Coronary artery (tissue), 2 donors: ENCODE results near the gene MTSS2.

Experiments
- DNase-seq: peaks from one replicate; pipeline ENCODE4 v3.0.0-alpha.2; 2017; ENCODE audit warnings: low spot score
- H3K27ac ChIP-seq, 2 donors: fragments of 200-600 bp; sonication (generic); one replicate each; pipeline ENCODE4 v1.5.1; 2016 to 2019
- H3K4me3 ChIP-seq: fragments of 200-600 bp; sonication (generic); 2 replicates; pipeline ENCODE4 v1.5.1; 2016; ENCODE audit warnings: mild to moderate bottlenecking, moderate library complexity
- TF ChIP-seq, protein P1 (sequence below): fragments of 200-600 bp; sonication (generic); IDR thresholded peaks from one replicate; pipeline ENCODE4 v1.5.1; 2019; ENCODE audit warnings: antibody characterized with exemption

MTSS2 gene

DNA sequence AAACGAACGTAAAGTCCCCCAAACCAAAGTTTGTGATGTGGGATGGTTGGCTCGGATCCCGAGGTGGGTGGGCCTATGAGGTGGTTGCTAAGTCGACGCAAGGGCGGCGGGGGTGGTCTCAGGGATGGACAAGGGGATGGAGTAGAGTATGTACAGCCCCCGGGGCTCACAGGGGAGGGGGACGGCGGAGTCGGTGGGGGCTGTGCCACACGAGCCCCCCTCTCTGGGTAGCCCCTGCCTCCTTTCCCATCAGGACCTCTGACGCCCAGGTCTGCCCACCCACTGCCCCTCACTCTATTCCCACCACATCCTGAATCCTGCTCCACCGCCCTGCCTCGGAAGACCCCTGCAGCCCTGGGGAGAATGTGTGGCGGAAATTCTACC is 24.3 kb downstream of the MTSS2 start:
- Histone ChIP-seq H3K4me3 (no peak overlapping the region), H3K27ac (peak overlapping the region; percentile 42 to 58)
- TF ChIP-seq, protein P1, sequence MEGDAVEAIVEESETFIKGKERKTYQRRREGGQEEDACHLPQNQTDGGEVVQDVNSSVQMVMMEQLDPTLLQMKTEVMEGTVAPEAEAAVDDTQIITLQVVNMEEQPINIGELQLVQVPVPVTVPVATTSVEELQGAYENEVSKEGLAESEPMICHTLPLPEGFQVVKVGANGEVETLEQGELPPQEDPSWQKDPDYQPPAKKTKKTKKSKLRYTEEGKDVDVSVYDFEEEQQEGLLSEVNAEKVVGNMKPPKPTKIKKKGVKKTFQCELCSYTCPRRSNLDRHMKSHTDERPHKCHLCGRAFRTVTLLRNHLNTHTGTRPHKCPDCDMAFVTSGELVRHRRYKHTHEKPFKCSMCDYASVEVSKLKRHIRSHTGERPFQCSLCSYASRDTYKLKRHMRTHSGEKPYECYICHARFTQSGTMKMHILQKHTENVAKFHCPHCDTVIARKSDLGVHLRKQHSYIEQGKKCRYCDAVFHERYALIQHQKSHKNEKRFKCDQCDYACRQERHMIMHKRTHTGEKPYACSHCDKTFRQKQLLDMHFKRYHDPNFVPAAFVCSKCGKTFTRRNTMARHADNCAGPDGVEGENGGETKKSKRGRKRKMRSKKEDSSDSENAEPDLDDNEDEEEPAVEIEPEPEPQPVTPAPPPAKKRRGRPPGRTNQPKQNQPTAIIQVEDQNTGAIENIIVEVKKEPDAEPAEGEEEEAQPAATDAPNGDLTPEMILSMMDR: no peak
- no peak for DNase-seq

DNA sequence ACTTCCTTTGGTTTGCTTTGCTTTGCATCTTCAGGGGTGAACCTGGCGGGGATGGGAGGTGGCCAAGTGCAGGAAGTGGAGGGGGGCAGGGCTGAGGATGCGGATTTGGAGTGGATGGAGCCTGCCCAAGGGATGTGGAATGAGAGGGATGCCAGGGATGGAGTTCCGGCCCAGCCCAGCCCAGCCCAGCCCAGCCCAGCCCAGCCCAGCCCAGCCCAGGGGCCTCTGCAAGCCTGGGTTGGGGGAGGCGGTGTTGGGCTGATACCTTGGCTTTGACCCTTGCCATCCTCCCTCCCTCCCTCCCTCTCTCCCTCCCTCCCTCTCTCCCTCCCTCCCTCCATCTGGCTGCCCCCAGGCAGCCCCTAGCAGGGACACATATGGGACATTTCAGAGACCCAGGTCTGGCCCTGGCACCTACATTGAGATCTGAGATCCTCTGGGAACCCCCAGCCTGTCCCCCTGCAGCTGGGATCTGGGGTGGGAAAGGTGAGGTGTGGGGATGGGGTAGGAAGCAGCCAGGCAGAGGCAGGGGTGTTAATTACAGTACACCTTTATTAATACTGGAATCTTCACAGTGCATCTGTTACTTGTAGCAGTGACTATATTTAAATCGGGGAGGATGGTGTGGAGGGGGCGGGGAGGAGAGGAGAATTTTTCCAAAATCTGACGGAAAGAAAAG is 25.0 kb downstream of the MTSS2 start:
- H3K27ac ChIP-seq: no peak overlapping the region
- H3K4me3 ChIP-seq: no peak overlapping the region
- TF ChIP-seq, protein P1: no peak
- no peak for DNase-seq

DNA sequence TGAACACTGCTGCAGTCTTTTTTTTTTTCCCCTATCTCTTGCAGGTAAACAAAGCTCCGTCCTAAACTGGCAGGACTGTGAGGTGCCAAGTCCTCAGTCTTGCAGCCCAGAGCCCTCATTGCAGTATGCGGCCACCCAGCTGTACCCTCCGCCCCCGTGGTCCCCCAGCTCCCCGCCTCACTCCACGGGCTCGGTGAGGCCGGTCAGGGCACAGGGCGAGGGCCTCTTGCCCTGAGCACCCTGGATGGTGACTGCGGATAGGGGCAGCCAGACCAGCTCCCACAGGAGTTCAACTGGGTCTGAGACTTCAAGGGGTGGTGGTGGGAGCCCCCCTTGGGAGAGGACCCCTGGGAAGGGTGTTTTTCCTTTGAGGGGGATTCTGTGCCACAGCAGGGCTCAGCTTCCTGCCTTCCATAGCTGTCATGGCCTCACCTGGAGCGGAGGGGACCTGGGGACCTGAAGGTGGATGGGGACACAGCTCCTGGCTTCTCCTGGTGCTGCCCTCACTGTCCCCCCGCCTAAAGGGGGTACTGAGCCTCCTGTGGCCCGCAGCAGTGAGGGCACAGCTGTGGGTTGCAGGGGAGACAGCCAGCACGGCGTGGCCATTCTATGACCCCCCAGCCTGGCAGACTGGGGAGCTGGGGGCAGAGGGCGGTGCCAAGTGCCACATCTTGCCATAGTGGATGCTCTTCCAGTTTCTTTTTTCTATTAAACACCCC is 25.7 kb downstream of the MTSS2 start:
- DNase-seq: no peak
- TF ChIP-seq, protein P1: no peak

DNA sequence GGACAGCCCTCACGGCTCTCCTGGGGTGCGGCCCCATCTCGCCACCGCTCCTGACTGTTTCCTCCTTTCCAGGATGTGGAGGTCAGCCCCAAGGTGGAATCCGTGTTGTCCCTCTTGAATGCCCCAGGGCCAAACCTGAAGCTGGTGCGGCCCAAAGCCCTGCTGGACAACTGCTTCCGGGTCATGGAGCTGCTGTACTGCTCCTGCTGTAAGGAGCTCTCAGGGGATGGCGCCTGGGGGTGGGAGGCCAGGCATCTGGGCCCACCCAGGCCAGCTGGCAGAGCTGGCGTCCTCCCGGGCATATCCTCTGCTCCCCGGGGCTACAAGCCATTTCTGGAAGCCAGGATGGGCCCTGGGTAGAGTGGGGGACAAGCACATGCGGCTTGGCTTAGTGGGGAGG is 26.3 kb downstream of the MTSS2 start:
- no peak overlapping the region for H3K27ac ChIP-seq
- no peak overlapping the region for H3K4me3 ChIP-seq
- DNase-seq: no peak
- TF ChIP-seq, protein P1: no peak

More for the DNA sequence above, 25.7 kb downstream of the MTSS2 start:
- Histone ChIP-seq H3K4me3 (no peak overlapping the region), H3K27ac (no peak overlapping the region)

DNA sequence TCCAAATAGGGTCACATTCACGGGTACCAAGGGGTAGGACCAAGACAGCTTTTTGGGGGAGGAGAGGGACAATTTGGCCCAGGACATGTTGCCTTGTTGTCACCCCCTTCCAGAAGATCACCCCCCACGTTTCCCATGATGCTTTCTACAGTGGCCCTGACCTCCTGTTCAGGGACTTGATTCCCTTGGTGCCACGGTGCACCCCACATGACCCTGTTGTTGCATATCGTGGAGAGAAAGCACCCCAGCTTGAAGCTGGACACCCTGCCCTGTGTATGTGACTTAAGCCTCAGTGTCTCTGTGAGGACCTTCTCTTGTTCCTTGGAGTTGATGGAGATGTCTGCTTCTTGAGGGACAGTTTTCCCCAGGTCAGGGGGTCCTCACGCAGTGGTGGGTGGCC is 26.9 kb downstream of the MTSS2 start:
- H3K4me3 ChIP-seq: no peak overlapping the region
- TF ChIP-seq, protein P1: no peak

DNA sequence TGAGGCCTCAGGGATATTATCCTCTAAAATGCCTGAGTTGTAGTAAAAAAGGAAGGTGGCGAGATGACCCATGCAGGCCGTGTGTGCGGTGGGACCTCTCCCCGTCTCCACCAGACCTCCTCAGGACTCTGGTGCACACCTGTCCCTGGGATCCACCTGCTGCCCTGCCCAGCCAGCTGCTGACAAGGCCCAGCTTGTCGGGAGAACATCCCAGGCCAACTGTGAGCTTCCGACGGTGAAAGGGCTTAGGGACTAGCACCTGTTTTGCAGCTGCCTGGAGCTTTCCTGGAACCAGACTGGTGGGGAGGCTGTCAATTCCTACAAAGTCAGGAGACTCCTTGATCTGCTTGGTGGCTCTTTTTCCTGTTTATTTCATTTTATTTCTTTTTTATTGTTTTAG is 27.9 kb downstream of the MTSS2 start:
- no peak overlapping the region for H3K27ac ChIP-seq
- DNase-seq: no peak
- TF ChIP-seq, protein P1: no peak
- no peak overlapping the region for H3K4me3 ChIP-seq

More for the DNA sequence above, 26.9 kb downstream of the MTSS2 start:
- DNase-seq: no peak
- no peak overlapping the region for H3K27ac ChIP-seq
